ENCODE measurements around the gene ACSS3.

DNA sequence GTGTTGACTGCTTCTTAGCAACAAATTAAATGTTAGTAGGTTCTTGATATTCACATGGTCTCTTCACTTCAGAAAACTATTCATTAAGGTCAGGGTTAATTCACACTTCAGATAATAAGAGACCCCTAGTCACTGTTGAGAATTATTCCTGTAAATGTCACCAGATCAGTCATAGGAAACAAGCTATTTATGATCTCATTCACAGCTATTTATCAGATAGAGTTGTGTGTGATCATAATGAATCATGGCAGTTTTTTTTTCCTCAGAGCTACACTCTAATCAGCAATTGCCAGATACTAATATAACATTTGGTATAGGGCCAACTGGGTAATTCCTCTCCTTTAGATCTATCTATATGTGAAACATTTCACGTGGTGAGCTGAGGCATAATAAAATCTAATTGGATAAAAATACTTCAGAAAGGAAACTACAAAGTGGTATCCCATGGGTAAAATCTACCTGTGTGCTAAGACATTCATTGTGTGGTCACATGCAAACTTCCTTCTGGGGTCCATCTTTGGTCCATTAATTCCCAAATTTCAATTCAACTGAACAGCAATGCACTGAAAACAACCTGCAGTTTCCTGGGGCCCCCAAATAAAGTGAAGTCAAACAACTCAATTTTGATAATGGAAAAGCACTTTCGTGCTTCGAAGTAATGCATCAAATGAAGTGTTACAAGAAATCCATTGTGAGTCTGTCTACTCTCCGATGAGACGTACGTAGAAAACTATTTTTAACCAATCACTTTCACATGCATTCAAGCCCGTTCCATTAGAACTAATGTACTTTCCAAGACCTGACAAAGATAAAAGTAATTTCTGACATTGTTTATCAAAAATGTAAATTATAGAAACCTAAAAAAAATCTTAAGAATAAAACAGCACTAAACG is 197.0 kb downstream of the ACSS3 start:
- TF ChIP-seq POLR2AphosphoS5 (IDR thresholded peaks at IDR 0.05; ENCODE audit: low read depth, low read length) (no peak), TAF1 (IDR thresholded peaks at IDR 0.05; ENCODE audit: borderline replicate concordance, insufficient read depth, low read length) (no peak)

All from PFSK-1 (cell line).